Panc1 (cell line): Measurements from ENCODE around the gene ADIPOR2.

ENCODE experiments used
- CTCF ChIP-seq: fragments of 450-650 bp; IDR thresholded peaks from 2 replicates; pipeline ENCODE4 v1.5.1; 2017; ENCODE audit warnings: mild to moderate bottlenecking
- POLR2AphosphoS5 ChIP-seq: IDR thresholded peaks from 2 replicates; pipeline ENCODE4 v1.6.1; 2012; ENCODE audit warnings: mild to moderate bottlenecking, low read depth, low read length, moderate library complexity
- REST ChIP-seq, 2 experiments: IDR thresholded peaks; 2 replicates each; pipeline ENCODE4 v1.6.1; 2011 to 2012; ENCODE audit warnings: low read depth in 2 of 2, control low read depth in 1 of 2, low read length in 1 of 2, mild to moderate bottlenecking in 1 of 2, moderate library complexity in 1 of 2; ENCODE audit not compliant: insufficient read depth in 1 of 2
- SIN3A ChIP-seq: IDR thresholded peaks from 2 replicates; pipeline ENCODE4 v1.6.1; 2012; ENCODE audit warnings: low read depth, mild to moderate bottlenecking, low read length, moderate library complexity, borderline replicate concordance; ENCODE audit not compliant: insufficient read depth

GRCh38 chr12:1822699-1823098, 131.8 kb downstream of the ADIPOR2 start:
- no peak for TF ChIP-seq CTCF
- TF ChIP-seq SIN3A: no peak
- no peak for TF ChIP-seq POLR2AphosphoS5
- no peak for TF ChIP-seq REST (IDR thresholded peaks at IDR 0.05; ENCODE audit: insufficient read depth in 1 of 2, low read depth in 2 of 2, low read length in 1 of 2)
